NB4 (cell line): ENCODE data around the gene BMP8A.
A peak's percentile ranks its signal among the peaks of the same experiment; 100 is the strongest.

Experiments
- DNase-seq: peaks from one replicate; pipeline ENCODE4 v3.0.0; 2010; ENCODE audit warnings: low read depth
- H3K4me3 ChIP-seq: one replicate; pipeline ENCODE4 v1.5.1; 2011; ENCODE audit warnings: mild to moderate bottlenecking, low read depth, low read length, moderate library complexity
- MYC ChIP-seq: IDR thresholded peaks from 2 replicates; pipeline ENCODE4 v1.6.1; 2011; ENCODE audit warnings: low read depth, low read length
- POLR2A ChIP-seq: IDR thresholded peaks from 2 replicates; pipeline ENCODE4 v1.6.1; 2011; ENCODE audit warnings: mild to moderate bottlenecking; ENCODE audit not compliant: insufficient read length; ENCODE audit errors: extremely low read depth
- TF ChIP-seq, protein P1 (sequence below): IDR thresholded peaks from 2 replicates; pipeline ENCODE4 v1.6.1; 2011; ENCODE audit warnings: low read depth, low read length
- TF ChIP-seq, protein P2 (sequence below): IDR thresholded peaks from one replicate; pipeline ENCODE4 v1.5.1; 2012; ENCODE audit warnings: low read depth, low read length

Gene BMP8A

DNA sequence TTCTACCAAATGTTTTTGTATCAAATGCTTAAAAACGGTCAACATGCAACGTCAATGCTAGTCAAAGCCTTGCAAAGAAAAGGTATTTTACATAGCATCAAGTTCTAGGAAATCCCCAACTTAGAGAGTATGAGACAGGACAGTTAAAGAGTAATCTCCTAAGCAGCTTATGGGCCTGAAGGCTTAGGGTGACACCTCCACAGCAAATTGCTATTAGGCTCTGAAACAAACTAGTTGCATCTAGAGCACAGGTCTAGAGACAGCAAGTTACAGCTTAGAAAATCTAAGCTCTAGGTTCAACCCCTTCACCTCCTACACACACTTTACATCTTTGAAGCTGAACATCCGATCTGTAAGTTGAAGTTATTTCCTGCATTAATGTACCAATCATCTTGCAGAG, 71.5 kb downstream of the BMP8A start:
- TF ChIP-seq, protein P1, sequence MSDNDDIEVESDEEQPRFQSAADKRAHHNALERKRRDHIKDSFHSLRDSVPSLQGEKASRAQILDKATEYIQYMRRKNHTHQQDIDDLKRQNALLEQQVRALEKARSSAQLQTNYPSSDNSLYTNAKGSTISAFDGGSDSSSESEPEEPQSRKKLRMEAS = no peak
- TF ChIP-seq, protein P2, sequence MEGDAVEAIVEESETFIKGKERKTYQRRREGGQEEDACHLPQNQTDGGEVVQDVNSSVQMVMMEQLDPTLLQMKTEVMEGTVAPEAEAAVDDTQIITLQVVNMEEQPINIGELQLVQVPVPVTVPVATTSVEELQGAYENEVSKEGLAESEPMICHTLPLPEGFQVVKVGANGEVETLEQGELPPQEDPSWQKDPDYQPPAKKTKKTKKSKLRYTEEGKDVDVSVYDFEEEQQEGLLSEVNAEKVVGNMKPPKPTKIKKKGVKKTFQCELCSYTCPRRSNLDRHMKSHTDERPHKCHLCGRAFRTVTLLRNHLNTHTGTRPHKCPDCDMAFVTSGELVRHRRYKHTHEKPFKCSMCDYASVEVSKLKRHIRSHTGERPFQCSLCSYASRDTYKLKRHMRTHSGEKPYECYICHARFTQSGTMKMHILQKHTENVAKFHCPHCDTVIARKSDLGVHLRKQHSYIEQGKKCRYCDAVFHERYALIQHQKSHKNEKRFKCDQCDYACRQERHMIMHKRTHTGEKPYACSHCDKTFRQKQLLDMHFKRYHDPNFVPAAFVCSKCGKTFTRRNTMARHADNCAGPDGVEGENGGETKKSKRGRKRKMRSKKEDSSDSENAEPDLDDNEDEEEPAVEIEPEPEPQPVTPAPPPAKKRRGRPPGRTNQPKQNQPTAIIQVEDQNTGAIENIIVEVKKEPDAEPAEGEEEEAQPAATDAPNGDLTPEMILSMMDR = no peak
- TF ChIP-seq MYC (no peak), POLR2A (no peak)
- H3K4me3 ChIP-seq = no peak overlapping the region
- DNase-seq = no peak

DNA sequence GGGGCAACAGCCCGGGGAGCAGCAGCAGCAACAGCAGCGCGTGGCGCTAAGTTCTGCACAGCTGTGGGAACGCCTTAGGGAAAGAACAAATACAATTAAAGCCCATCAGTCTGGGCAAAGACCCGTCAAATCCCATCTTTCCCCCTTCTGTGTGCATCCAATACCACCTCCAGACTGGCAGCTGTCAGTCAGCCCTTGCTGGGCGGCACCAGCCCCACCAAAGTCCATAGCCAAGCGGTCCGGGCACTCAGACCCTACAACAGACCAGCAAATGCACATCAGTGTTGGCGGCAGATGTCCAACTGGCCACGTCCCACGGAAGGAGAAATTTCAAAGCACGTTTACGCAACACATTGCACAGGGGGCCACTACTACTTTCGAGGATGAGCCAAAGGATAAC, 72.2 kb downstream of the BMP8A start:
- TF ChIP-seq POLR2A (no peak), MYC (no peak)
- TF ChIP-seq, protein P2 = no peak
- TF ChIP-seq, protein P1 = no peak
- DNase-seq = no peak
- H3K4me3 ChIP-seq = no peak overlapping the region

DNA sequence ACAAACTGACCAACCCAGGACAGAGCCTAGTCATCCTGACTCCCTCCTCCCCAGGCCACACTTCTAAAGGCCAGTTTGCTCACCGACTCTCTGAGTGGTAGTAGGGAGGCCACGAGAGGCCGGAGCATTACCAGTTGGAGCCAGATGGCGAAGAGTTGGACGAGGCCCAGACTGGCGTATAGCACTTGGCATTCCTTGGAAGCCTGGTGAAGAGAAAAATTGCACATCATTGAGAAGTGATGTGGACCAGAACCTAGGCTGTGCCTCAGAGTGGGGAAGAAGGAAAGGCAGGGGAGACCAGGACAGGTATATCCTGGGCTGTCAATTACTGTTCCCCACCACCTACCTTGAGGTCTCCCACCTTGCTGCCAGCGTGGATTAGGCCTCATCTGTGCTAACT, 72.9 kb downstream of the BMP8A start:
- no peak for DNase-seq
- no peak overlapping the region for H3K4me3 ChIP-seq
- TF ChIP-seq MYC (no peak), POLR2A (peak; percentile 3)
- TF ChIP-seq, protein P2 = no peak
- TF ChIP-seq, protein P1 = no peak

DNA sequence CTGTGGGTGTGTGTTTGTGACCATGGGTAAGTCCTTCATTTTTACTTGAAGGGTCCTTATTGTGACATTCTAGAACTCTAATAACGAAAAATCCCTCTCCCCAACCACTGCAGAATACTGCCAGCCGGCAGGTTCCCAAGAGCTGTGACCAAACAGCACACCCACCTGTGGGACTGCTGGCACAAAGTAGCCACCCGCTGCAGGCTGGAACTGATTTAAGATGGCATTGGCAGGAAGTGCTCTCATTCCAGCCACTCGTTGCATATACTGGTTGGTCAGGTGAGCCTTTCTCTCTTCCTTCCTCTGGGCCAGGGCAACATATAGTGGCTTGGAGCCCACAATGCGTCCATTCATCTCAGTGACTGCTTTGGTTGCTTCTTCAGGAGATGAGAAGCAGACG, 73.5 kb downstream of the BMP8A start:
- TF ChIP-seq MYC (no peak), POLR2A (no peak)
- TF ChIP-seq, protein P1 = no peak
- TF ChIP-seq, protein P2 = no peak
- H3K4me3 ChIP-seq = no peak overlapping the region
- no peak for DNase-seq

DNA sequence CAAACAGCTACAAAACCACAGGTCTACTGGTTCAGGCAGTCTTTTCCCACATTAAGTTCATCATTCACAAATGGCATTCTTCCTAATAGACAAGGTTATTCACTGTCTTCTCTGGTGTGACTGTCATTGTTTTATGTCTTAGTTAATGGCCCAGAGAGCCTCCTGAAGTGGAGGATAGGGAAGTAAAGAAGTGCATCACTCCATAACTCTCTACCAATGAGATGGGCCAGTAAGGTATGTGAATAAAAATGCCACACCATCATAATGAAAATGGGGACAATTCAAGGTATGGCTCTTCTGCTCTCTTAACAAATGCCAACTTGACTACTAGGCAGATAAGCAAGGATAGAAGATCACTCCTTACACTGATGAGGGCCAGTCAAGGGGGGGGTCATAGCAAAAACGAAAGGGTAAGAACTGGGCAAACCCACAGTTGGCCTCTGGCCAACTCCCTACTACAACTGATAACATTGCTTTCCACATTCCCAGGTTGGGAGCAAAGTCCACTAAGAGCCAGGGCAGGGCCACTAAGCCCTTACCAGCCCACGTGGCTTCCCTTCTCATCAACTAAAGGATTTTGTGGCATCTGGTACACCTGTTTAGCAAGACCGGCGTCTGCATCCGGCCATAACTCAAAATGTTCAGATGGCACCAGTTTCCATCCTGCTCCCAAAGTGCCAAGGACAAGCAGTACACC, 75.2 kb downstream of the BMP8A start:
- DNase-seq = no peak
- TF ChIP-seq POLR2A (no peak), MYC (no peak)
- TF ChIP-seq, protein P1 = no peak
- TF ChIP-seq, protein P2 = no peak

More for the DNA sequence above, 75.2 kb downstream of the BMP8A start:
- H3K4me3 ChIP-seq = no peak overlapping the region
